Fibroblast of skin of abdomen (primary cell): ENCODE data around the gene RASSF5. TPM values are rescaled to one million over a fixed set of nuclear protein-coding genes. Genes with fewer than 3 reads are reported as not detected.

Experiments
- DNase-seq: peaks from one replicate; pipeline ENCODE4 v3.0.0-alpha.2; 2013
- polyA plus RNA-seq, 2 experiments: library from polyadenylated mRNA; unstranded; fragments of 120-200 nt; gene quantifications; one replicate each; pipeline ENCODE4 v1.2.1, GENCODE V29; 2013; ENCODE audit not compliant: insufficient read length in 2 of 2

Gene RASSF5
- 1.5 TPM for polyA plus RNA-seq (2013, experiment 1 of 2; ENCODE audit: insufficient read length)
- polyA plus RNA-seq (2013, experiment 2 of 2; ENCODE audit: insufficient read length): 1.4 TPM

GRCh38 chr1:206507284-206508129, at the start of gene RASSF5:
TSS of gene RASSF5 (plus strand) at chr1:206507531. CDS start at chr1:206507603, 72 bp downstream.
- DNase-seq: peak; percentile 64

GRCh38 chr1:206459703-206460102, 47.6 kb upstream of the RASSF5 start:
- DNase-seq: no peak

- DNase-seq: no peak
Measured at GRCh38 chr1:206460836-206461426, 46.4 kb upstream of the RASSF5 start.

- peak; percentile 69 for DNase-seq
Measured at GRCh38 chr1:206461602-206462455, 45.5 kb upstream of the RASSF5 start.

- no peak for DNase-seq
Measured at GRCh38 chr1:206463137-206463536, 44.2 kb upstream of the RASSF5 start.

- DNase-seq: no peak
Measured at GRCh38 chr1:206463911-206464310, 43.4 kb upstream of the RASSF5 start.

- DNase-seq: peak; percentile 78
Measured at GRCh38 chr1:206464456-206464964, 42.8 kb upstream of the RASSF5 start.

- DNase-seq: no peak
Measured at GRCh38 chr1:206465951-206466350, 41.4 kb upstream of the RASSF5 start.

- no peak for DNase-seq
Measured at GRCh38 chr1:206466840-206467649, 40.3 kb upstream of the RASSF5 start.

- DNase-seq: peak; percentile 39
Measured at GRCh38 chr1:206467915-206468314, 39.4 kb upstream of the RASSF5 start.

GRCh38 chr1:206468571-206468970, 38.8 kb upstream of the RASSF5 start:
- DNase-seq: no peak

GRCh38 chr1:206469411-206469932, 37.9 kb upstream of the RASSF5 start:
- DNase-seq: no peak

GRCh38 chr1:206469933-206470691, 37.2 kb upstream of the RASSF5 start, which contains the start of gene IKBKE:
TSS of gene IKBKE (plus strand) at chr1:206470476. CDS start at chr1:206473228, 2,752 bp downstream.
- peak; percentile 73 for DNase-seq

- DNase-seq: peak; percentile 72
Measured at GRCh38 chr1:206470692-206471414, 36.5 kb upstream of the RASSF5 start.

GRCh38 chr1:206471415-206471801, 35.9 kb upstream of the RASSF5 start:
- DNase-seq: no peak

- DNase-seq: no peak
Measured at GRCh38 chr1:206472024-206472423, 35.3 kb upstream of the RASSF5 start.

- DNase-seq: peak; percentile 81
Measured at GRCh38 chr1:206472454-206472853, 34.9 kb upstream of the RASSF5 start.

GRCh38 chr1:206472886-206473285, 34.4 kb upstream of the RASSF5 start:
- DNase-seq: no peak

GRCh38 chr1:206476058-206476457, 31.3 kb upstream of the RASSF5 start:
- DNase-seq: no peak

GRCh38 chr1:206476591-206476990, 30.7 kb upstream of the RASSF5 start:
- DNase-seq: no peak
